Medulla oblongata (tissue), 1 donor: ENCODE data around the gene RMND5B.
"Not testable (repeated sequence)": the region's sequence is repeated elsewhere in the genome, so short reads cannot be mapped to it uniquely, and the experiment has no call there.

Source experiments
- DNase-seq: peaks from one replicate; pipeline ENCODE4 v3.0.0-alpha.2; 2015; ENCODE audit errors: extremely low spot score

Gene RMND5B

DNA sequence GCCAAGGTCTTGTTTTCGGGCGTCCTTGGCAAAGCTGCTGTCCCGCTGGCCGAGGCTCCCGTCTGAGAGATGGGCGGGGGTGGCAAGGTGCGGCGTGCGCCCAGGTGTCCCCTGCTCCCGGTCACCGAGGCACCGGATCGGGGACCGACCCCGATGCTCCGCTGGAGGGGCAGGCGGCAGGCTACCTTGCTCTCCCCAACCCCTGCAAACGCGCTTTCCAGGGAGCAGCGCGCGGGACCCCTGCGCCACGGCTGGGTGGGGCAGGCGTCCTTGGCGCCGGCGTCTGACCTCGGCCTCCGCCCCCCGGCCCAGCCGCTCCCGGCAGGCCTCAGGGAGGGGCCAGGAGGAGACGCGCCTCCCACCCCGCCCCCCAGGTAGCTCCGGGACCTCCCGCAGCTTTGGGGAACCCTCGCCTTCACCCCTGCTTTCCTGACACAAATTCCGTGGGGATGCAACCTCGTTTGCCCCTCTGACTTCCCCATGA lies 16.9 kb upstream of the RMND5B start:
- DNase-seq: no peak

- no peak for DNase-seq
These were observed 16.3 kb upstream of the RMND5B start for GRCh38 chr5:178114325-178115135.

DNA sequence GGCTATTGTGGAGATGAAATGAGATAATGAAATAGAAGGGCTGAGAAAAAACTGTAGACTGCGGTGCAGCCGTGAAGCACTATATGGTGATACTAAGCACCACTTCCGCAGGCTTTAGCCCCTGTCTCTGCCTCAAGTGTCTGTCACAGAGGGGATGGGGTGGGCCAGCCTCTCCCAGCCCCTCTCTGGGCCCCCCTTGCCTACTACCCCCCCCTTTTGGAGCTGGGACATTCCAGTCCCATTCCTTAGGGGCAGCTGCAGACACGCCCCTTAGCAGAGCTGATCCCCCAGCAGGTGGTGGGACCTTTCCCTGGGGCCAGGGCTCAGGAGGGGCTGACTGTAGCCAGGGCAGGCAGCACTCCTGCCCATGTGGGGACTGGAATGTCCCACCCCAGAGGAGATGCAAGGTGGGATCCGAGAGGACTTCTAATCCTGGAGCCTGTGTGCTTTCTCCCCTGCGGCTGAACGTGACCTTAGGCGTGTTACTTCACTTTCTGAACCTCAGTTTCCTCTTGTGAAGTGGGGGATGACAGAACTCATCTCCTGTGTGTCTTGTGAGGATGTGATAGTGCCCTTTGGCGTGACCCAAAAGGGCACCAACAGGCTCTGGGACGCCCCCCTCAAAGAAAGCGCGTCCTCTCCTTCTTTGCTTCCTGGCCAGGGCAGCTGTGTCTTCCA lies 15.5 kb upstream of the RMND5B start:
- no peak for DNase-seq

DNA sequence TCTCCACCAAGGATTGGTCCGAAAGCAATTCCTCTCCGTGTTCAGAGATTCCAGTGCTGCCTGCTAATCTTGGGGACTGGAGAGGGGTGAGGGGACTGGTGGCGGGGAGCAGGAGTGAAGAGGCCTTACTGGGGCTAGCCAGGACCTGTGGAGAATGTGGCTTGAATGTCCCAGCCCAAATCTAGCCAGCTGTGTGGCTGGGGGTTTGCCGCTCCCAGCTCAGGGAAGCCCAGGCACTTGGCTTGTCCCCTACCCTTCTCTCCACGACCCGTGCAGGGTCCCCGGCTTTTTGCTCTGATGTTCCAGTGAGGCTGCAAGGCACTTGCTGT lies 15.0 kb upstream of the RMND5B start:
- no peak for DNase-seq

- DNase-seq: no peak
These were observed 14.5 kb upstream of the RMND5B start for GRCh38 chr5:178116143-178116885.

GRCh38 chr5:178117923-178118701 lies 12.7 kb upstream of the RMND5B start:
- DNase-seq: no peak

DNA sequence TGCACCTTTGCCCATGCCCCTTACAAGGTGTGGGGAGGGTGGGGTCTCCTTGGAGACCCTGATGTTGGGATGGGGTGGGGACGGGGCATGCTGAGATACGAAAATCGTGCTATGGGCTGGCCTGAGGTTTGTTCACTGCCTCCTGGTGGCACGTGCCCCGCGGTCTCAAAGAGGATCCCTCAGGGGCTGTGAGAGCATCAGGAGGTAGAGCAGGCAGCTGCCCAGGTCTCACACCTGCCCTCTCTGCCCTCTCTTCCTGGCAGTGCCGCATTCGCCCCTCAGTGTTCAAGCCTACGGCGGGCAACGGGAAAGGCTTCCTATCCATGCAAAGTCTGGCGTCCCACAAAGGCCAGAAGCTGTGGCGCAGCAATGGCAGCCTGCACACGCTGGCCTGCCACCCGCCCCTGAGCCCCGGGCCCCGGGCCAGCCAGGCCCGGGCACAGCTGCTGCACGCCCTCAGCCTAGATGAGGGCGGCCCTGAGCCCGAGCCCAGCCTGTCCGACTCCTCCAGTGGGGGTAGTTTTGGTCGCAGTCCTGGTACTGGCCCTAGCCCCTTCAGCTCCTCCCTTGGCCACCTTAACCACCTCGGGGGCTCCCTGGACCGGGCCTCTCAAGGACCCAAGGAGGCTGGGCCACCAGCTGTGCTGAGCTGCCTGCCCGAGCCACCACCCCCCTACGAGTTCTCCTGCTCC lies 10.8 kb upstream of the RMND5B start:
- no peak for DNase-seq

DNA sequence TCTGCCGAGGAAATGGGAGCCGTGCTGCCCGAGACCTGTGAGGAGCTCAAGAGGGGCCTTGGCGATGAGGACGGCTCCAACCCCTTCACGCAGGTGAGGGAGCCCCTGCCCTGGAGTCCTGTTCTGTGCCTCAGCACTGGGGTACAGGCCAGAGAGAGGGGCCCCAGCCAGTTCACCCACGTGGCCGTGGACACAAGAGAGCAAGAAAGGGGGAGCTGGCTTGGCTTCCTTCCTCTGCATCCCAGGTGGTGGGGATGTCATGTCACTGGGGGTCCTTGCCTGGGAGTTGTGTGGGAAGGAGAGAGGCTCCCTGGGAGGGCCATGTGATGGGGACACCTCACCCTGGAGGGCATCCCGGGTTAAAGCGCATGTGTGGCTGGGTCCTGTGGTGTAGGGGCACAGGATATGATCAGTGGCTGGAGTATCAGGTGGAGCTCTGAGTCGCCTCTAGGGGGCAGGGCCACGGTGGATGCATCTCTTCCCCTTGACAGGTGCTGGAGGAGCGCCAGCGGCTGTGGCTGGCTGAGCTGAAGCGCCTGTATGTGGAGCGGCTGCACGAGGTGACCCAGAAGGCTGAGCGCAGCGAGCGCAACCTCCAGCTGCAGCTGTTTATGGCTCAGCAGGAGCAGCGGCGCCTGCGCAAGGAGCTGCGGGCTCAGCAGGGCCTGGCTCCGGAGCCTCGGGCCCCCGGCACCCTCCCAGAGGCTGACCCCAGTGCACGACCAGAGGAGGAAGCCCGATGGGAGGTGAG lies 10.0 kb upstream of the RMND5B start:
- DNase-seq: no peak

- DNase-seq: no peak
These were observed 9.2 kb upstream of the RMND5B start for GRCh38 chr5:178121391-178122276.

DNA sequence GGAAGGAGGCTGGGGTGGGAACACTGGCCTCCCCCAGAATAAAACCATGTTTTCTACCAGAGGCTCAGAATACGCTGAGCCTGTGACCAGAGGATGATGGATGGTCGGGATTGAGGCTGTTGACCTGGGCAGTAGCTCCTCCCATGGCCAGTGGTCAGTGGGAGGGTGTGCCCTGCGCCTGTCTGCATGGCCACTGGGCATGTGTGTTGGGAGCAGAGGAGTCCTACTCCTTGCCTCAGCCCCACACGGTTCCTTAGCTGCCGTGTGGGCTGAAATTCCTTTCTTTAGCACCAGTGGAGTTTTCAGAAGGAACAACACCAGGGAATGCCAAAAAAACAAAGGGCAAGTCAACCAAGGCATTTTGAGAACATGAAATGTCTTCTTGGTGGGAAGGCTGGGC lies 8.5 kb upstream of the RMND5B start:
- no peak for DNase-seq

DNA sequence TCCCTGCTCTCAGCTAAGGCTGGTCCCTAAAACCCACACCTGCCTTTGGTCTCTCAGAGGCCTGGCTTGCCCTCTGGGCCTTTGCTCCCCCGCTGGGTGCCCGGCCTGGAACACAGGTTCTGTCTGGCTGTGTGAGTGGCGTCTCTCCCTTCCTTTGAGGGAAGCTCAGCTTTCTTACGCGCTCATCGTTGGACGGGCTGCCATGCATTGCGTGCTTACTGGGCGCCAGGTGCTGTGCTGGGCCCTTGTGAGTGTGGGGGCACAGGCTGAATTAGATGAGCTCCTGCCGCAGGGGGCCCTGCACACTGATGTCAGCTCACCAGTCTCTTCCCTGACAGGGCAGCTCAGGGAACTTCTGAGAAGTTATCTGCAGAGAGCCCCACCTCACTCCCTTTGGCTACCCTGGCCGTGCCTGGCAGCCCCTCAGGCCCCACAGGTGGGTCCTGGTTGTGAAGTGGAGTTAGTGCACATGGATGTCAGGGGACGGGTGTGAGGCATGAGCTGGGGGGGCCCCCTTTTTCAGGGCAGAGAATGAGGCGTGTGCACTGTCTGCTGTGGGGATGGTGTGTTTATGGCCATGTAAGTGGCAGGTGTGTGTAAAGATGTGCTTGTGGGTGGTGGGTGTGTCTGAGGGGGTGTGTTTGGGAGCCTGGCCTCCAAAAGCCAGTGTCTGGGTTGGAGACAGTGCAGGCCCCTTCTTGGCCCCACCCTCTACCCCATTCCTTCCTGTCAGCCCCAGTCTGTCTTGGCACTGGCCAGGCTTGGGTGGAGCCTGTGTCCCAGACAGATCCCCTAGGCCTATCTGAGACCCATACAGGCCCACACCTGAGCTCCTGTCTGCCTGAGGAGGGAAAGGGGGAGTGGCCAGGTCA lies 7.5 kb upstream of the RMND5B start:
- DNase-seq: no peak

GRCh38 chr5:178123966-178124925 lies 6.6 kb upstream of the RMND5B start:
- no peak for DNase-seq

DNA sequence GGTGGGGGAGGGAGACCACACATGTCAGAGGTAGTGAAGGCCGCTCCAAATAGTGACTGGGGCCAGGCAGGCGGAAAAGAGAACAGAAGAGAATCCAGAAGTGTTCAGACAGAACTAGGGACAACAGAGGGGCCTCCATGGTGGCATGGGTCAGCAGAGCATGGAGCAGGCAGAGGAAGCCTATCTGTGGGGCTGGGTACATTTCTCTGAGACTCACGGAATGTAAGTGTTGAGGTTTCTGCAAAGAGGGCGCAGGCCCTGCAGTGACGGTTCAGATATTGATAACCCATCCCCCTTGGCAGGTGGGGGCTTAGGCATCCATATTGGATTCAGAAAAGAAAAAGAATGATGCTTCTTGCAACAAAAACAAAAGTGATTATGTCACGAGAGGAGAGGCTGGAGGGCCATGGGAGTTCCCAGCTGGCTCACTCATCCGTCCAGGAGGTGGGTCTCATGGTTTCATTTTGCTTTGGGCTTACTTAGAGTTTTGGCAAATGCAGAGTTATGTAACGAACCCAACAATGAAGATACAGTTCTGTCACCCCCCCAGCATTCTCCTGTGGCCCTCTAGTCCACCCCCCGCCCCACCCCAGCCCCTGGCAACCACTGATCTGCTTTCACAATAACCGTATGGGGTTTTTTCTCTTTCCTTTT lies 5.4 kb upstream of the RMND5B start:
- no peak for DNase-seq

DNA sequence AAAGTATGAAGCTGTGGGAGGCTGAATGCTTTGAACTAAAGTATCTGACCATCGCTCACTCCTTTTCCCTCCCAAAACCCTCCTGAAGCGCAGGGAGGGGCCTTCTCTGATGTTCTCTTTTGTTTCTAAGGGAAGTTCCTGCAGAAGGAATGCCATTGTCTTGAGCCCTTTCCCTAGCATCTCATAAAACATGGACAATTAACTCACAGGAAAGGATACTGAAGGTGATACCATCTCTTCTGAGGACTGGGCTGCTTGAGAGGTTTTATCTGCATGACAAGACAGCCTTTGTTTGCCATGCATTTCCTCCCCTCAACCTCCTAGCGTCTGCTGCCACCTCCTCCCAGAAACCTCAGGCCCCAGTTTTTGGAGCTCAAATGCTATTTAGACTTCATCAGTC lies 4.3 kb upstream of the RMND5B start:
- no peak for DNase-seq

GRCh38 chr5:178127300-178128009 lies 3.4 kb upstream of the RMND5B start:
- not testable (repeated sequence) for DNase-seq

- no peak for DNase-seq
These were observed 1.5 kb upstream of the RMND5B start for GRCh38 chr5:178129296-178129695.
